Activated CD8-positive, alpha-beta memory T cell treated with anti-CD3 and anti-CD28 coated beads, Interleukin-2, amount 50 U/mL, for 1 hour (primary cell): ENCODE measurements around the gene TCTA.

Source experiments
- DNase-seq: peaks from one replicate; pipeline ENCODE4 v3.0.0-alpha.2; 2020; ENCODE audit errors: extremely low read depth

Gene TCTA

DNA sequence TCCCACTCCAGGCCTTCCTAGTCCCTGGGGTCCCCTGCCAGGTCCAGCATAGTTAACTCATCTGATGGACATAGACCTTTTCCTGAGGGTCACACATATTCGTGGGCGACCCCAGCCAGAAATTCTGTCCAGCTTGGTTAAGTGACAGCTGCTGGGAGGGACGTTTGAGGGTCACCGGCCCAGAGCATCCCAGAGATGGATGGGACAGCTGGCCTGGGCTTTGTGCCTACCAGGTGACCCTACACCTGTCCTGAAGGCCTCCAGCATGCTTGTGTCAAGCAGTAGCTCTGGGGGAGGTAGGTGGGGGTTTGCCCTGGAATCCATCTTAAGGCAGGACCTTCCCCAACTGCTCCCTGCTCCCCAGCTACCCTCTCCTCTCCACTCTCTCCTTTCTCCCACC is 48.7 kb downstream of the TCTA start:
- no peak for DNase-seq

DNA sequence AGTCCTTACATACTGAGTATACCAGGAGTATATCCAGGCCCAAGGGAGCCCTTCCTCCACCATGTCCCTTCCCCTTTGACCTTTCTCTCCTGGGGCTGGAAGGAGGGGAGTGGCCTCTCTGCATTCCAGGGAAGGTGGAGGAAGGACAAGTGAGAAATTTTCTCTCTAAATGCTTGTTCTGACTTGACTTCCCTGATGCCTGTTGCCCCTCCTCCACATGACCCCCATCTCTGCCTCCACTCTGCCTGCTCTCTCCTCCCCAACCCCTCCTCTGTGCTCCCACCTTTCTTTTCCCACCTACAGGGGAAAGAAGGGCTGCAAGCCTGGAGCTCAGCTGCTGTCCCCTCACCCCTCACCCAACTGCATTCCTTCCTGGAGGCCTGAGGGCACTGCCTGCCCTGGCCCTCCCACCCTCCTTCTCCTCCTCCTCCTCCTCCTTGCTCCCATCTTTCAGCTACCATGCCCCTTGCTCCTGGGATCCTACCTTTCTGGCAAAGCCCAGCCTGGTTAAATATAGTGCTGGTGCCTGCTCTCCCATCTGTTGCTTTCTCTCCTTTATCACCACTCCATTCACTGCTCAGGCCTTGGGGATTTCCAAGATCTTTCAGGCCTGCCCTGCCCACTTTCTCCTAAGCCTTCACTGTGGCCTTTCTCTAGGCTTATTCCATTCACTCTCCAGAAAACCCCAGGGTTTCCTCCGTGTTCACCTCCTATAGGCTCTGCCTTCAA is 49.4 kb downstream of the TCTA start:
- no peak for DNase-seq

DNA sequence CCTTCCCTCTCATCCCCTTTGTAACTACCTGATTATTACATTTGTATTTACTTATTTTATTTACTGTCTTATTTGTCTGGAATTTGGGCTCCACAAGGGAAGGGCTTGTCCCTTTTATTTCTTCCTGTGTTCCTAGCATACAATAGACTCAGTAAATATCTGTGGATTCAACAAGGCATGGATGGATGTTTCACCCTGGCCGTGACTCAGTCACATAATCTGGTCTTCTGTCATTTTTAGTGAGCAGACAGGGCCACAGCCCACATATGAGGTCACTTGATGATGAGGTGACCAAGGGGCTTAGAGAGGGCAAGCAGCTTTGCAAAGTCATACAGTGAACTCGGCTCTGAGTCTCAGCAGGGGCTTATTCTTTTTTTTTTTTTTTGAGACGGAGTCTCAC is 50.0 kb downstream of the TCTA start:
- no peak for DNase-seq

DNA sequence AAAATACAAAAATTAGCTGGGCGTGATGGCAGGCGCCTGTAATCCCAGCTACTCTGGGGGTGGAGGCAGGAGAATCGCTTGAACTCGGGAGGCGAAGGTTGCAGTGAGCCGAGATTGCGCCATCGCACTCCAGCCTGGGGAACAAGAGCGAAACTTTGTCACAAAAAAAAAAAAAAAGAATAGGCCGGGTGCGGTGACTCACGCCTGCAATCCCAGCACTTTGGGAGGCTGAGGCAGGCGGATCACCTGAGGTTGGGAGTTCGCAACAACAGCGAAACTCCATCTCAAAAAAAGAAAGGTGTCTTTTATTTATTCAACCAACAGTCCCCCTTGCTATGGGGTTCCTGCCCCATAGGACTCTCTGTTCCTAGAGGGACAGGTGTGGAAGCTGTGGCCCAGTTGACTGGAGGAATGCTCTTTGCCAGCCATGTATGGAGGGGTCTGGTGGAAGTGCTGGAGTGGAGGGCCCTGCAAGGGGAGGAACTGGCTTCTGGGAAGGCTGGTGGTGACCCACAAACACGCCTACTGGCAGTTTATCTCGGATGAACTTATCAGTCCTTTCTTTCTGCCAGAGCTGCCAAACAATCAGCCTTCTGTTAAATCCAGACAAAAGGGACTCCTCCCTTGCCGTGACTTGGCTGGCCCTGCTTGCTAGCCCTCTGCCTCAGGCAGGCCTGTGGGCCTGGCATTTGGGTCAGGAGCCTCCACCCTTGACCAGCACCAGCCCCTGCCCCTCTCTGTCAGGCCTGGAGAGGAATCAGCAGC is 53.2 kb downstream of the TCTA start:
- DNase-seq, result no peak
